Sigmoid colon (tissue), 4 donors: ENCODE measurements around the gene APPBP2.

Source experiments
- CTCF ChIP-seq, 4 experiments: fragments of 450-650 bp in 3 of 4; fragments of 200-600 bp in 1 of 4; IDR thresholded peaks; one replicate each; pipeline ENCODE4 v1.5.1; 2016 to 2019; ENCODE audit warnings: antibody characterized with exemption in 4 of 4, mild to moderate bottlenecking in 3 of 4, moderate library complexity in 2 of 4
- EP300 ChIP-seq, 4 donors: sonication (generic); formaldehyde crosslinking; IDR thresholded peaks; one replicate each; pipeline ENCODE4 v1.6.1; 2017; ENCODE audit warnings: antibody characterized with exemption in 4 of 4
- POLR2A ChIP-seq, 2 donors: fragments of 450-650 bp; IDR thresholded peaks; one replicate each; pipeline ENCODE4 v1.6.1; 2016; ENCODE audit warnings: antibody characterized with exemption in 2 of 2, mild to moderate bottlenecking in 2 of 2, moderate library complexity in 2 of 2
- POLR2AphosphoS5 ChIP-seq, 4 donors: sonication (generic); formaldehyde crosslinking; IDR thresholded peaks; one replicate each; pipeline ENCODE4 v1.6.1; 2017; ENCODE audit warnings: antibody characterized with exemption in 4 of 4

DNA sequence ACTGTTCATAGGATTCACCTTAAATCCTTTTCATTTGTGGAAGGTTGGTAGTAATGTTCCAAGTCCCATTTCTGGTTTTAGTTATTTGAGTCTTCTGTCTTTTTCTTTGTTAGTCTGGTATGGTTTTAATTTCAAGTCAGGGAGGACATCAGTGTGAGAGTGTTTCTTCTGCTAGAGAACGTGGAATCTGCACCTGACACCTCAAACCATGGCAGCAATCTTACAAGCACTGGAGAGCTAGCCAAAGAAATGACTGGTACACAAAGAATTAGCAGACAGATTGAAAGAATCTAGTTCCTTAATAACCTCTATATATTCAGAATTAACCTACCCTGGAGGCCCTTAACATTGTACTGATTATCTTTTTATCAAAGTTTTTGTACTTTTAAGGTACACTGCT is 53.6 kb downstream of the APPBP2 start:
- no peak for TF ChIP-seq CTCF (IDR thresholded peaks at IDR 0.05)
- no peak for TF ChIP-seq POLR2A (IDR thresholded peaks at IDR 0.05)
- no peak for TF ChIP-seq POLR2AphosphoS5 (IDR thresholded peaks at IDR 0.05)
- TF ChIP-seq EP300 (IDR thresholded peaks at IDR 0.05) = no peak
